GM18526 (cell line): ENCODE results near the gene BAZ1A.

Source experiments
- POLR2A ChIP-seq: IDR thresholded peaks from 3 replicates; pipeline ENCODE4 v1.6.1; 2011; ENCODE audit not compliant: insufficient read length; ENCODE audit errors: extremely low read depth

BAZ1A gene

DNA sequence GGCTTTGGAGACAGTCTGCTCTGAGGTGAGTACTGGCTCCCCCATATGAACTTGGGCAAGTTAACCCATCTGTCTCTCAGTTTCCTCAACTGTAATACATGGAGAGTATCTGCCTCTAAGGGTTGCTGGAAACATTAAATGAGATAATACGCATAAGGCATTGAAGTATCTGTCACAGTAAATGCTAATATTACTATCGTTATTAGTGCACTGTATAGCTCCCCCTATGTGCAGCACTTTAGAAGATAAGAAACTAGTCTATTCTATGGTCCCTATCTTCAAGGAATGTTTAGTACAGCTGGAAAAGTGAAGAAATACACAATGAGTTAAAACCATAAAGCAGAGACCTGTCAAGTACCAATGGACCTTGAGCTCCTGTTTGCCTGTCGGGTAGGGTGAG is 109.1 kb downstream of the BAZ1A start:
- no peak for TF ChIP-seq POLR2A

DNA sequence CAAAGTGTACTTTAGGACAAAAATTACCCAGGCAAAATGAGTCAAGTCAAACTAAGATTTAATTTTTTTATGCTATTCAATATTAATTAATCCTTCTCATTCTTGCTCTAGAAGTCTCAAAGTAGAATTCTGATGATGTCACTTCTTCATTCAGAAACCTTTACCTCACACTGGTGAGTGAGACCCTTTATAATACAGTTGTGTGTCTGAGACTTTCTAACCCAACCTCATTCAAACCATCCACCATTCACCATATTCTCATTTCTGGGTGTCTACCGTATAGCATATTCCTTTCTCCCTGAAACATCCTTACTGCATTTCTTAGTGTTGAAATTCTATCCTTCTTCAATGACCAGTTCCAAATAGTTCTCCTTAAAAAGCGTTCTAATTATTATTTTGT is 119.9 kb downstream of the BAZ1A start:
- no peak for TF ChIP-seq POLR2A

DNA sequence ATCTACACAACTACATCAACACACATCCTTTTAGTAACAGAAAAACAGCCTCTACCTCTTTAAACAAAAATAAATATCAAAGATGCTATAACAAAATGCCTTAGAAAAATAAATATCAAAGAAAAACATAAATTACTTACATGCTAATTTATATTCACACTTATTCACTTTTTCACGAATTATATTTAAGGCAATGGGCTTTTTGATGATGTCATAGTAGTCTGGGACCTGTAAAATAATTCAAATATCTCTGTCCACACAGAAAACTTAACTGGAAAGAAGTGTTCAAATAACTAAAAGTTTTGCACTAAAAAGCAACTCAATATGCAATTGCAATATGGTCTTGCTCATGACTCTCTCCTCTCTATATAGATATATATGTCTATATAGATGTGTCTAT is 120.5 kb downstream of the BAZ1A start:
- TF ChIP-seq POLR2A = no peak

DNA sequence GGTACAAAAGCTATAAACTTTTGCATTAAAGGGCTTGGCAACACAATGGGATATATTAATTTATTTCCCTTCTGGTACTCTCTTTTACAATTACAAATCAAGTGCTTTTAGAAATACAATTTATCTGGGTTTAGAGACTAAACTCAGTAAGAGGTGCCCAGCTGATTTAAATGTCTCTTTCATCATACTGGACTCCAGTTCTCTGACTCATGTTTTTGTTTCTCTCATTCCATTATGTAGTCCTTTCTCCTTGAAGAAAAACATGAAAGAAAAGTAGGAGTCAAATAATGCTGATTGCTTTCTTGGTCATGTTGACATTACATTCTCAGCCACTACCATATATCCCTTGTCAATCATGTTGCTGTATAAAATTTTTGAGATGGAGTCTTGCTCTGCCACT is 124.5 kb downstream of the BAZ1A start:
- TF ChIP-seq POLR2A = no peak

DNA sequence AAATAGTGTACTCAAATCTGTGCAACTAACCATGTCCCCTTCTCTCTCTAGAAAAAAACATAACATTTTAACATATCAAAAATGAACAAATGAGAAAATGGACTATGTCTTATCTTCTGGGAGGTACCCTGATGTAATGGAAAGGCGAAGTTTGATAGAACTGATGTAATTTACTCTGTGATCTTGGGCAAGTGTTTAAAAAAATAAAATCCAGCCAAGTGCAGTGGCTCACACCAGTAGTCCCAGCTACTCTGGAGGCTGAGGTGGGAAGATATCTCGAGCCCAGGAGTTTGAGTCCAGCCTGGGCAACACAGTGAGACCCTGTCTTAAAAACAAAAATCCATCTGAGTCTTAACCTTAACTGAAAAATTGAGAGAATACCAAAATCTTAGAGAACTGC is 124.9 kb downstream of the BAZ1A start:
- no peak for TF ChIP-seq POLR2A

DNA sequence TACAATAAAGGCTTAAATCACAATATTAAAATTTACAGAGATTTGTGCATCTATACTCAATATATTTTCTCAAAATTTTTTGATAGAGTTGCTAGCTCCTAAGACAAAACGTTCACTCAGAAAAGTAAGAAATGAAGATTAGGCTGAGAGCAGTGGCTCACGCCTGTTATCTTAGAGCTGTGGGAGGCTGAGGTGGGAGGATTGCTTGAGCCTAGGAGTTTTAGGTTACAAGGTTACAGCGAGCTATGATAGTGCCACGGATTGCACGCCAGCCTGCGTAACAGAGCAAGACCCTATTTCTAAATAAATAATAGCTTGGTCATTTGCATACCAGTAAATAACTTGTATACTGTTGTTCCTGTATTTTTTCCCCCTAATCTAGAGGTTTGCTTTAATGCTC is 125.8 kb downstream of the BAZ1A start:
- no peak for TF ChIP-seq POLR2A

DNA sequence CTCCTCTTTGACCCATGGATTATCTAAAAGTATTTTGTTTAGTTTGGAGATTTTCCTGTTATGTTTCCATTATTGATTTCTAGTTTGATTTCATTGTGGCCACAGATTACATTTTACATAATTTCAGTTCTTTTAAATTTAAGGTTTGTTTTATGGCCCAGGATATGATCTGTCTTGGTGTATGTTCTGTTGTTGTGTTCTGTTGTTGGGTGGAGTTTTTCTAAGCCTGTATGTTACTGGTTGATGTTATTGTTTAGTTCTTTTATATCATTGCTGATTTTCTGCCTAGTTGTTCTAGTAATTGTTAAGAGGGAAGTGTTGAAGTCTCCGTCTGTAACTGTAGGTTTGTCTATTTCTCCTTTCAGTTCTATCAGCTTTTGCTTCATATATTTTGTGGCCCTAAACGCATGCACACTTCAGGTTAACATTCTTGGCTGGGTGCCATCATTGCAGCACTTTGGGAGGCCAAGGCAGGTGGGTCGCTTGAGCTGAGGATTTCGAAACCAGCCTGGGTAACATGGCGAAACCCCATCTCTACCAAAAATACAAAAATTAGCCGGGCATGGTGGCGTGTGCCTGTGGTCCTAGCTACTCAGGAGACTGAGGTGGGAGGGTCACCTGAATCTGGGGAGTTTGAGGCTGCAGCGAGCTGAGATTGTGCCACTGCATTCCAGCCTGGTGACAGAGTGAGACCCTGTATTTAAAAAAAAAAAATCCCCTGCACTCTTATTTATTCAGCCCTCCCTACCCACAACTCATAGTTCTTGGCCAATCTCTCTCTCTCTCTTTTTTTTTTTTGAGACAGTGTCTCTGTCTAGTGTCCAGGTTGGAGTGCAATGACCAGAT is 132.7 kb downstream of the BAZ1A start:
- no peak for TF ChIP-seq POLR2A

DNA sequence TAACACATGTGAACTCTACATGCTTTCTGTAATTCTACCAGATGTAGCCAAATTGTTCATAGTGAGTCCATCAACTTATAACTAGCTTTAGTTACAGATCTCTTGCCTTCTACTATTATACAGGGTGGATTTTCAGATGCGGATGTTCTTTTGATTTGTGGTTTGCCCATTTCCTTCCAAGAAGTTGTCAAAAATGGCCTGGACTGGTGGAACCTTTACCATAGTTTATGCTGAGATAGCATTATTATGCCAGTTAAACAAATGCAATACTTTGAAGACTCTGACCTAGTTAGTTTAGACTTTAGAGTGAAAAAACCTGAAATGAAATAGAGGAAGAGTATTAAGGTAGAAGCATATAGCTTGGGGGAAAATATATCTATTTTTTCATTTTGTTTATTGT is 133.3 kb downstream of the BAZ1A start:
- no peak for TF ChIP-seq POLR2A

DNA sequence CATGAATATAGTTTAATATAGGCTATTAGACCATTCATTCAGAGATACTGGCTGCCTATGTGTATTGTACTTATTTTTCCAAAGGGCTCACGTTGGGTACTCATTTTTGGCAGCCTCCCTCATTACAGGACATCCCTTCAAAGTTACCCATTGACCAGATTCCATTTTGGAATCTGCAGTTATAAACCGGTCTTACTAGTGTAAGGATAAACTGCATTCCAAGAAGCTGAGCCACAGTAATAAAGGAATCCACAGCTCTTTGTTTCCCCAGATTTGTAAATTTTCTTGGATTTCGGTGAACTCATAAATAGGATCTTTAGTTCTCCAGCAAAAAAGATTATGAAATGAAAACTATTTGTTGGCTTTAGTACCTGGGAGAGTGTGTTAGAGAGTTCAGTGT is 141.9 kb downstream of the BAZ1A start:
- no peak for TF ChIP-seq POLR2A

DNA sequence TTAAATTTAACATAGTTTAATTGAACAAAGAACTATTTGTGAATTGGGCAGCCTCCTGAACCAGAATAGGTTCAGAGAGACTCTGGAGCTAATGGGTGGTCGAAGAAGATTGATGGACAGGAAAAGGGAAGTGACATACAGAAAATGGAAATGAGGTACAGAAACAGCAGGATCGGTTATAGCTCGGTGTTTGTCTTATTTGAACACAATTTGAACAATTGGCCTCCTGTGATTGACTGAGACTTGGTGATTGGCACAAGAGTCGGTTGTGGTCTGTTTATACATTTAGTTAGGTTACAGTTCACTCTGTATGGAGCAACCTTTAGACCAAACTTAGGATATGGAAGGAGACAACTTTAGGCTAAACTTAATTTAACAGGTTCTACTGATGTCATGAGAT is 142.4 kb downstream of the BAZ1A start:
- no peak for TF ChIP-seq POLR2A

DNA sequence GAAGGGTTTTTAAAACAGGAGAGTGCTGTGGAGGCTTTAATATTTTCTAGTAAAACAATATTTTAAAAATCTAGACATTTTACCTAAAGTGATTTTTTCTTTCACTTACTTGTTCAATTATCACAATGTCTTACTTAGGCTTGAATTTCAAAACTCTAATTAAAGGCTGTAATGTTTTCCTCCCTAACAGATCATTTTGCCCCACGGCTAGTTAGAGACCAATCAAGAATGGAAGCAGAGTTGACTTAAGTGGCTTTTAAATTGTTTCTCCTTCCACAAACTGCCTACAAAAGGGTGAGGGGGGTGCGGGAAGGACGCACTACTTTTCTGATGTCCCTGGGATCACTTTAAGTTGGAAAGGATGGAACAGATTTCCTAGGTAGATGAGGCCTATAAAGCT is 151.3 kb downstream of the BAZ1A start:
- TF ChIP-seq POLR2A = no peak

DNA sequence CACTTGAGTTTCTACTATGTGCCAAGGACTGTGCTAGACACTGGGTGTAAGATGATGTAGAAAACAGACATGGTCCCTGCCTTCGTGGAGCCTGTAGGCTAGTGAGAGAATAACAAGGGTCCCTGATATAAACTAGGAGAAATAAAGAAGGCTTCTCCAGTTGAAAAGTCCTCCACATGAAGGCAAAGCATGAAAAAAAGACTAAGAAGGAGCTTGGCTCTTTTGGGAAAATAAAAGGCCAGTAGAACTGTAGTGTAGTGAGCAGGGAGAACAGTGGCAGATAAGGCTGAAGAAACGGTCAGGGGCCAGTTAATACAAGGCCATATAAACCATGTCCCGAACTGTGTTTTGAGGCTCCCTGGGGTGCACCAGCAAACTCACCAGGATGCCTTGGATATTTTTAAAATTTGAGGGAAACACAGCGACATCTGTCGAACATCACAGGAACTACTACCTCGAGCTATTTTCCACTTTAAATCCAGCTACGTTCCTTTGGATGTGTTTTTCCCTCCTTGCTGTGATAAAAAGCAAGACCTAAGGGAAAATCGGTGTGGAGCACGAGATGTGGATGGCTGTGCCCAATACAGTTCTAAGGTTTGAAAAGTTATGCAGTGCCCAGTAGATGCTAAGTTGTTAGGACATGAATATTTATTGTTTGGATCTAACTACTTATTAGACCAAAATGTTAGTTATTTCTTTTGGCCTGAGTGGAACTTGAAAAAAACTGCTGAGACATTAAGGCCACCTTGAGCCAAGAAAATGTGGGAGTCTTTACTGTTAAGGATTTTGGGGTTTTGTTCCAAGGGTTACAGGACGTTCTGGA is 152.2 kb downstream of the BAZ1A start:
- TF ChIP-seq POLR2A = no peak

DNA sequence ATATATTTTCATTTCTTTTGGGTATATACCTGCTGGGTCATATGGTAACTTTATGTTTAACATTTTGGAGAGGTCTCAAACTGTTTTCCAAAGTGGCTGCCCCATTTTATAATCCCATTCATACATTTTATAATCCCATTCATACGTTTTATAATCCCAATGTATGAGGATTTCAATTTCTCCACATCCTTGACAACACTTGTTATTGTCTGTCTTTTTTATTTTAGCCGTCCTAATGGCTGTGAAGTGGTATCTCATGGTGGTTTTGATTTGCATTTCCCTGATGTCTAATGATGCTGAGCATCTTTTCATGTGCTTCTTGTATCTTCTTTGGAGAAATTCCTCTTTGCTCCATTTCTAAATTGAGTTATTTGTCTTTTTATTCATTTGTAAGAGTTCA is 154.0 kb downstream of the BAZ1A start:
- no peak for TF ChIP-seq POLR2A

DNA sequence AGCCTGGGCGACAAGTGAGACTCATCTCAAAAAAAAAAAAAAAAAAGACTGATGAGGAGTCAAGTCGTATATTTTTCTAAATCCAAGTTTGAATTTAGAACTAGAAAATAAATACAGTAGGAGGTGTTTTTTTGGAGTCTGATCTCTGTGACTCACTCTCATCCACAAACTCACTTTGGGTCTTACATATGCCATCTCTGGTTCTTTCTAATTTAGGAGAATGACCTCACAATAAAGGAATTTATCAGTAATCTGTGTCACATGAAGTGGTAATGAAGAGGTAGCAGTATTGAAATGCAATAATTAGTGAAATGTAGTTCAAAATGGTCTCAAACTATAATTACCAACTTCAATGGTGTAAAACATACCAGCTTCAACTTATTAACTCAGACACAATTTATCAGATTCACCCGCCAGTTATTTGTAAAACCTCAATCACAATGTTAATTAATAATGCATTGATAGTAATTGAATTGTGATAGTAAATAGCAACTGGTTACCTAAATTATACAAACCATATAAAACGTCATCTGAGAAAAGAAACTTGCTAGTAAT is 156.3 kb downstream of the BAZ1A start:
- no peak for TF ChIP-seq POLR2A

DNA sequence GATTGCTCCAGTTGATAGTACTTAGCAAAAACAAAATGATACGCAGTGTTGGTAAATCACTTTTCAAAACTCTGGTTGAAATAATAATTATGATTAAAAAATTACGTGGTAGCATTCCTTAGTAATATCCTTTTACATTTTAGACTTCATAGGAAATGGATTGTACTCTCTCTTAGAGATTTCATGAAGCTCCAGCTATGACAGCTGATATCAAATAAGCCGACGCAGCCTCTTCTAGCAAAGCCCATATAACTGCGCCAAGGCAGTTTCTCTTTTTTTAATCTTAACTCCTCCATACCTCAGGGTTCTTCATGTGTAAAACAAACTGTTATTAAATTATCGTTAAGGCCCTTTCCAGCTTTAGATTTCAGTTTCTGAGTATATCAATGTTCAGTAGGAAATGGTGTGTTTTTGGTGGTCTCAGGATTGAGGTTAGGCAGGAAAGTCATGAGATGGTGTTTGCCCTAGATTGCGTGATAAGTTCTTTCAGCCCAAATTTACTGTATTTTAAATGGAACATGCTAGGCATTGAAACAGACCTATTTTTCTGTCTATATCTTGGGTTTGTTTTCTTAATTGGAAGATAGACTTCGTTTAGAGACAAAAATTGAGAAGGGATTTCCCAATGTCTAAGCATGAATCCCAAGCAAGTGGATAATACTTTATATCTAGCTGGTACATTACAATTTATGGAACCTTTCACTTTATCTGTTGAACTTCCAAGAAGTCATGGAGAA is 159.9 kb downstream of the BAZ1A start:
- TF ChIP-seq POLR2A = no peak
